Urothelium cell line (cell line): ENCODE data around the gene SUSD1.

Experiments used
- DNase-seq: peaks from one replicate; pipeline ENCODE4 v3.0.0; 2011; ENCODE audit warnings: low spot score, mixed read lengths
- FAIRE-seq: peaks from 2 replicates; lab custom pipeline; 2011; peaks lifted over from hg19 to GRCh38; lab: Jason Lieb, UNC

The SUSD1 gene

DNA sequence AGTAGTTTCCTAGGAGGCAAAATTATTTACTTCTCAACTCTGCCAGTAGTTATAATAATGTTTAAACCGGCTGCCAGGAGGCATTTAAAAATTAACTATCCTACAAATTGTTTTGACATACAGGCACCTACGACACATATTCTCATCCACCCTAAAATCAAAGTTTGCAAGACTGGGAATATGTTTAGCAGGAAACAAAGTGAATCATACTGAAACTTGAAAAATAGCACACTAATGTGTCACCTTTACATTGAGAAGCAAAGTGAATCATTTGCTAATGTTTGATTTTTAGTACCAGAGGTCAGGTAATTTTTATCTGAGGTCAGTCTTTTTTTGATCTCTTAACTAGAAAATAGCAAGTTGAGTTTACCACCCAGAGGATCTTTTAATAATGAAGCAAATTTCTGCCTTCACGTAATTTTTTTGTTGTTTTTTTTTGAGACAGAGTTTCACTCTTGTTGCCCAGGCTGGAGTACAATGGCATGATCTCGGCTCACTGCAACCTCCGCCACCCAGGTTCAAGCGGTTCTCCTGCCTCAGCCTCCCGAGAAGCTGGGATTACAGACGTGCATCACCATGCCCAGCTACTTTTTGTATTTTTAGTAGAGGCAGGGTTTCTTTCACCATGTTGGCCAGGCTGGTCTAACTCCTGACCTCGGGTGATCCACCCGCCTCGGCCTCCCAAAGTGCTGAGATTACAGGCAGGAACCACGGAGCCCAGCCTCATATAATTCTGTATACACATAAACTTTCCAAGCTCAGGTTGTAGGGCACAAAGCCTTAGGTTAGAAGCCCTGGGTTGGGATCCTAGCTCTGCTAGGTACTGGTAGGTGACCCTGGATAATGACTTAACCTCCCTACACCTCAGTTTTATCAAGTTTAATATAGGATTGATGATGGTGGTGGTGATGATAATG, 154.2 kb downstream of the SUSD1 start:
- peak; percentile 44 for DNase-seq
- no peak for FAIRE-seq

GRCh38 chr9:112017878-112018277, 157.2 kb downstream of the SUSD1 start:
- no peak for FAIRE-seq
- DNase-seq = no peak

- no peak for FAIRE-seq
- no peak for DNase-seq
Observed at GRCh38 chr9:112015736-112016135, 159.4 kb downstream of the SUSD1 start.

GRCh38 chr9:112015149-112015548, 159.9 kb downstream of the SUSD1 start:
- DNase-seq (no peak), FAIRE-seq (no peak)

DNA sequence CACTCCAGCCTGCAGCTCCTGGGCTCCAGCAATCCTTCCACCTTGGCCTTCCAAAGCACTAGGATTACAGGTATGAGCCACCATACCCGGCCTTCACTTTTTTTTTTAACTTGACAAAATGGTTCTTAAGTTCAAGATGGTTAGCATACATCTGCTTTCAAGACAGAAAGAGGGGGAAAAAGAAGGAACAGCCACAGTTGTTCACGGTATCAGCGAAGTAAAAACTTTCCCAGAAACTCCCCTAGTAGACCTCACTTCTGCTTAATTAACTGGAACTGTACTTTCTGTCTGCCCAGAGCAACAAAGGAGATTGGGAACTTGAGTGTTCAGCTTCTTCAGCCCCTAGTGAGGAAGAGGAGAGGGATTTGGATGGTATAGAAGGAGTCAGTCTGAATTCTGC, 161.8 kb downstream of the SUSD1 start:
- DNase-seq (no peak), FAIRE-seq (no peak)

DNA sequence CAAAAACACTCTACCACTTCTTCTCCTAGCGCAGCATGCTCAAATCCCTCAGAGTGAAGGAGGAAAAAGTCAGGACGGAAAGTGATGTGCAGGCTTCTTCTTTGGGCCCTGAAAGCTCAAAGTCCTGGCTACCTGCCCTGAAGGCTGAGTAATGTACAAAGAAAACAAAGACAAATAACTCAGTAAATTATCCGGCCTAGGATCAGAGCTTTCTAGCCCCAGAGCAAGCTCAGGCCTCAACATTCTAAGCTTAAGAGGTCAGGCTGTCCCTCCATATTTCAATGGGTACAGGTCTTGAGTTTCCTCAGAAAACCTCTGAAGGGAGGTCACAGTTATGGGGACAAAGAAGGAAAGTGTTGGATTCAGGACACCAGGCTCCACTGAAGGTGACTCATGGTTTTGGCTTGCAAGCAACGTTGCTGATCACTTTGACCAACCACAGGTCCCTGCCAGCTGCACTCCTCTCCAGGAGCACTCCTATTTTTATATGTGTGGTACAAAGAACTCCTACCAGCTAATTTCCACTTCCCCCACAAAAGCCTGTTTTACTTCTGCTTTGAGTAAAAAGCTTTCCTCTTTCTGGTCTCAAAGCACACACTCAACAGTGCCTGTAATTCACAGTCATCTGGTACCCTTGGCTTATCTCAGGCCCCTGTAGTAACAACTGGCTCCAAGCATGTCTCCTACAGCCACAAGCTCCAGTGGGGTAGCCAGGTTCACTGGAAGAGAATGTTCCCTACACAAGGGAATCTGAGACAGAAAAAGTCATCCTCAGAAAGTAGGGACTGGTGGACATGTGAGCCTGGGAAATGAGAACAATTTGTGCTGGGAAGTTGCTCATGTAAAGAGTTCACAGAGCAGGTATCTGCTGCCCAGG, 162.8 kb downstream of the SUSD1 start:
- DNase-seq (peak; percentile 89), FAIRE-seq (no peak)

- FAIRE-seq (no peak), DNase-seq (no peak)
Observed at GRCh38 chr9:112011051-112011620, 164.0 kb downstream of the SUSD1 start.

GRCh38 chr9:112010537-112010936, 164.6 kb downstream of the SUSD1 start:
- FAIRE-seq (no peak), DNase-seq (no peak)

DNA sequence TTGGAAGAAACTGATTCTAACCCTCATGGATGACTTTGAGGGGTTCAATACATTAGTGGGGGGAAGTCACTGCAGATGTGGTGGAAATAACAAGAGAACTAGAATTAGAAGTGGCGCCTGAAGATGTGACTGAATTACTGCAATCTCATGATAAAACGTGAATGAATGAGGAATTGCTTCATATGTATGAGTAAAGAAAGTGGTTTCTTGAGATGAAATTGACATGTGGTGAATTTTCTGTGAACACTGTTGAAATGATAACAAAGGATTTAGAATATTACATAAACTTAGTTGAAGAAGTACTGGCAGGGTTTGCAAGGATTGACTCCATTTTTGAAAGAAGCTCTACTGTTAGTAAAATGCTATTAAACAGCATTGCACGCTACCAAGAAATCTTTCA, 165.4 kb downstream of the SUSD1 start:
- DNase-seq (no peak), FAIRE-seq (no peak)

DNA sequence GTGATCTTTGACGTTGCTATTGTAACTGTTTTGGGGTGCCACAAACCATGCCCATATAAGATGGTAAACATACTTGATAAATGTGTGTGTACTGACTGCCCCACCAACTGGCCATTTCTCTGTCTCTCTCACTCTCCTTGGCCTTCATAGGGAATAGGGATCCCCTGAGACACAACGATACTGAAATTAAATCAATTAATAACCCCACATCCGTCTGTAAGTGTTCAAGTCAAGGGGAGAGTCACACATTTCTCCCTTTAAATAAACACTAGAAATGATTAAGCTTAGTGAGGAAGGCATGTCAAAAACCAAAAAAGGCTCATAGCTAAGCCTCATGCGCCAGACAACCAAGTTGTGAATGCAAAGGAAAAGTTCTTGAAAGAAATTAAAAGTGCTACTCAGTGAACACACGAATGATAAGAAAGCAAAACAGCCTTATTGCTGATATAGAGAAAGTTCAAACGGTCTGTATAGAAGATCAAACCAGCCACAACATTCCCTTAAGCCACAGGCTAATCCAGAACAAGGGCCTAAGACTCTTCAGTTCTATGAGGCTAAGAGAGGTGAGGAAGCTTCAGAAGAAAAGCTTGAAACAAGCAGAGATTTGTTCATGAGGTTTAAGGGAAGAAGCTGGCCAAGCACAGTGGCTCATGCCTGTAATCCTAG, 167.4 kb downstream of the SUSD1 start:
- no peak for FAIRE-seq
- DNase-seq = no peak

GRCh38 chr9:112006361-112007020, 168.6 kb downstream of the SUSD1 start:
- no peak for DNase-seq
- no peak for FAIRE-seq

DNA sequence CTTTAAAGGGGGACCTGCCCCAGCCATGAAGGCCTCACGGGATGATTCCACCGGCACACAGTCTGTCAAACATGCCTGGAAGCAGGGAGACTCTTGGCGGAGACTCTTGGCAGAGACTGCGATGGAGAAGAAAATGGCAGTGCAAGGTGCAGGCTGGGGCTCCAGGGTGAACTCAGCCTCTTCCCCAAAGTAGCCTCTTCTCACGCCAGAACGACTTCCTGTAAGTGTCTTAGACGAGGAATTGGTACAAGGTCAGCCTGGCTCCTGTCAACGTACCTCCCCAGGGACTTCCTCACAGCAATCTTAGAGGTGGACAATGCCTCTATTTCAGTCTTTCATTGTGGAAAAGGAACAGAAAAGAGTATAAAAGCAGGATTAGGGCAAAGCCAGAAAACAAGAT, 169.2 kb downstream of the SUSD1 start:
- DNase-seq (no peak), FAIRE-seq (no peak)

DNA sequence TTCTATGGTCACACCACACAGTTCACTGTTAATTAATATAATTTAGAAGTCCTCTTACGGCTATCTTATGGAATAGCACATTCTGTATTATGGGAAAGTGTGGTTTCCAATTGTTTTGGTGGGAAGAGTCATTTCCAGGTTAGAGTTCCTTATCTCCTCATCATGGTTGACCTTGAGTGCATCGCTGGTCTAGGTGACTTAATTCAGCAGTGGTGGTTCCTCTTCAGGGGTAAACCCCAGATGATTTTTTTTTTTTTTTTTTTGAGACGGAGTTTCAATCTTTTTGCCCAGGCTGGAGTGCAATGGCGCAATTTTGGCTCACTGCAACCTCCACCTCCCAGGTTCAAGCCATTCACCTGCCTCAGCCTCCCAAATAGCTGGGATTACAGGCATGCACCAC, 171.6 kb downstream of the SUSD1 start:
- FAIRE-seq (no peak), DNase-seq (no peak)

GRCh38 chr9:112002847-112003457, 172.1 kb downstream of the SUSD1 start:
- DNase-seq = no peak
- FAIRE-seq = no peak

DNA sequence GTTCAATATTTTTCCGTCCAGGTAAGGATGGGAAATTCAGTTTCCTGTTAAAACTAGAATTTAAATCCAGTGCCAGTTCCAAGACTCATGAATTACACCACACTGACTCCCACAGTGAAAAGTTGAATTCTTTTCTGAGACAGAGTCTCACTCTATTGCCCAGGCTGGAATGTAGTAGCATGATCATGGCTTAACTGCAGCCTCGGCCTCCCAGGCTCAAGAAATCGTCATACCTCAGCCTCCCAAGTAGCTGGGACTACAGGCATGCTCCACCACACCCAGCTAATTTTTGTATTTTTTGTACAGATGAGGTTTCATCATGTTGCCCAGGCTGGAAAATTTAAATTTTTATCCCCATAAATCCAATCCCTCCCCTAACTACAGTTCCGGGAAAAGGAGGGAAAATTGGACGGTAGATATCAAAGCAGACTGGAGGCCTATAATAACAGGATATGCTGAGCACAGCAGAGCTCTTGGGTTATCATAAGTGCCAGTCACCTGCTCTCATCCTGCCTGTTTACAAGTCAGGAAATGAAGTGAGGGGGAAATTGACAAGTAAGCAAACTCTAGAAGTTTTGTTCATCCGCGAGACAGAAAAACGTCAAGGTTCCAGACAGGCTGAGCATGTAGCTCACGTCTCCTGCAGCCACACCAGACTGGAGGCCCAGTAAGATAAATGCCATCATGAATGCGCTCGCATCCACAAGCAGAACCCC, 172.8 kb downstream of the SUSD1 start:
- FAIRE-seq = no peak
- DNase-seq = no peak

DNA sequence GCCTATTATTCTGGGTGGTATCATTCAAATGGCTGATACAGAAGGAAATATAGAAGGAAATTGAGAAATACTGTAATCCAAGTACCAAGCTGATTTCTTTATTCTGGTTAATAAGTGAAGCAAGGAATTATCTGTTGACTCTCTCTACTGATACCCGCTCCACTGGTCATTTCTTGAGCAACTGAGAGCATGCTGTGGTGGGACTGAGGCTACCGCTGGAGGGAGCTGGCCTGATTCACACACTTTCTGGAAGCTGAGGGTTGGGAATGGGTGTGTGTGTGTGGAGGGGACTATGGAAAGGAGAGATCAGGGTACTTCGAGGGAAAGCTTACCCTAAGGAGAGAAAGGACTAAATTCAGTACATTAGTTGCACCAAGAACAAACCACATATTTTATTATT, 174.4 kb downstream of the SUSD1 start:
- no peak for FAIRE-seq
- DNase-seq = no peak

- no peak for FAIRE-seq
- DNase-seq = no peak
Observed at GRCh38 chr9:111999319-111999718, 175.8 kb downstream of the SUSD1 start.

DNA sequence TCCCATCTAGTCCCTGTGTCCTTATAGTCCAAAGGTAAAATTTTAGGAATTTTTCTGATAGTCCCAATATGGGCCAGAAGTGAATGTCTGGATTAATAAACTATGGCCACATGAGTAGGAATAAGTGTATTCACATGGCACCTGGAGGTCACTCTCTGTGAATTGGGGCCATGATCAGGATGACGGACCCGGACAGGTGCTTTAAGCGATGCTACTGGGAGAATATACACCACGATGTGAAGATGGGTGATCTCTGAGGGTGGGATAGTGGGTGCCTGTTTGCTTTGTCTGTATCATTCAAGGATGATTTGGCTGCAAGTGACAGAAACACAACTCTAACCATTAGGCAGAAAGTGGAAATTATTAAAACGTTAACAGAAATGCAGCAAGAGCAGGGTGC, 177.3 kb downstream of the SUSD1 start:
- FAIRE-seq = no peak

GRCh38 chr9:111994831-111995458, 180.2 kb downstream of the SUSD1 start:
- no peak for DNase-seq
- no peak for FAIRE-seq

More for the DNA sequence above, 177.3 kb downstream of the SUSD1 start:
- DNase-seq = no peak
